ENCODE measurements around the gene IGF1R. TPM values are rescaled to one million over a fixed set of nuclear protein-coding genes. Genes with fewer than 3 reads are reported as not detected.

Gene IGF1R
- total and polyA plus RNA-seq, 2 of the 8 experiments (the other 6 are each of a cell fraction or from before 2014, with no cell fraction given): 32.9 to 109 TPM

DNA sequence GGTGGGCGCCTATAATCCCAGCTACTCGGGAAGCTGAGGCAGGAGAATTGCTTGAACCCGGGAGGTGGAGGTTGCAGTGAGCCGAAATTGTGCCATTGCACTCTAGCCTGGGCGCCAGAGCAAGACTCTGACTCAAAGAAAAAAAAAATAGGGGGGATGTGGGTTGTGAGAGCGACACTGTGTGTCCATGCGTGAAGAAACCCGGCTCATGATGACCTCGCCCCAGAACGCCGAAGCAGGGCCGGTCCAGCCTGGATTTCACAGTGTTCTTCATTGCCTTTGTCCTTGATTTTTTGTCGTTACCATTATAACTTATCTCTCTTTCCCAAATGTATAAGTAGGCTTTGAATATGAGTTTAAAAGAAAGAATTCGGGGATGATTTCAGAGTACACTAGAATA is 230.5 kb downstream of the IGF1R start:
- Histone ChIP-seq H3K14ac (ENCODE audit: insufficient read length) (no peak overlapping the region), H3K4me2 (ENCODE audit: insufficient read depth in 1 of 2, low read depth in 2 of 2, low read length in 2 of 2) (no peak overlapping the region), H3K56ac (replicated peaks; ENCODE audit: insufficient read length, low read depth, low read length) (no peak overlapping the region), H3K23me2 (ENCODE audit: low read depth, low read length) (no peaks in the 10 kb centered on the region), H3K79me2 (ENCODE audit: control insufficient read depth in 1 of 2, insufficient read depth in 2 of 2, low read length in 2 of 2) (peaks cover 0 to 95% of the 10 kb centered on the region in 2 experiments; a peak in 2 of 4 replicates), H3K4me1 (replicated peaks in 1 of 4; ENCODE audit: control insufficient read depth in 3 of 4, insufficient read depth in 4 of 4, low read length in 3 of 4) (peaks cover 4 to 15% (median 8%) of the 10 kb centered on the region in 4 experiments; a peak in 4 of 7 replicates), H2BK12ac (ENCODE audit: low read depth, low read length) (no peak overlapping the region), H3K36me3 (ENCODE audit: control insufficient read depth in 2 of 4, insufficient read depth in 4 of 4, low read length in 3 of 4) (no peaks in the 10 kb centered on the region), H4K20me1 (replicated peaks in 1 of 2; ENCODE audit: control insufficient read depth in 1 of 2, insufficient read depth in 2 of 2, low read length in 2 of 2) (peaks cover 10 to 15% of the 10 kb centered on the region in 2 experiments), H3K4ac (replicated peaks; ENCODE audit: insufficient read length, low read depth, low read length) (no peak overlapping the region), H3K18ac (ENCODE audit: extremely low read depth, low read length) (no peak overlapping the region), H2AK5ac (ENCODE audit: low read depth, low read length) (no peak overlapping the region), H4K8ac (ENCODE audit: extremely low read depth, insufficient read depth, low read length) (no peak overlapping the region), H3K23ac (ENCODE audit: insufficient read length) (no peak overlapping the region), H2AFZ (ENCODE audit: low read length) (no peak overlapping the region), H3K9ac (replicated peaks in 1 of 4; ENCODE audit: extremely low read depth in 1 of 4, low read depth in 3 of 4, low read length in 3 of 4) (no peak overlapping the region), H2BK5ac (ENCODE audit: low read depth, low read length) (no peak overlapping the region), H3K27me3 (replicated peaks in 1 of 4; ENCODE audit: control insufficient read depth in 3 of 4, extremely low read depth in 1 of 4, insufficient read depth in 3 of 4, low read length in 3 of 4) (no peaks in the 10 kb centered on the region), H4K5ac (ENCODE audit: insufficient read length, low read depth, low read length) (no peak overlapping the region), H2BK15ac (ENCODE audit: low read length) (no peak overlapping the region), H2BK120ac (replicated peaks; ENCODE audit: low read depth, low read length) (no peak overlapping the region), H4K91ac (replicated peaks; ENCODE audit: insufficient read length, low read length) (no peak overlapping the region), H3K4me3 (ENCODE audit: extremely low read depth in 1 of 4, insufficient read depth in 2 of 4, low read depth in 3 of 4, low read length in 4 of 4) (no peak overlapping the region), H3K9me3 (ENCODE audit: insufficient read depth in 2 of 2, low read depth in 1 of 2, low read length in 1 of 2) (no peaks in the 10 kb centered on the region), H3K27ac (ENCODE audit: low read depth, low read length) (no peak overlapping the region), H3K79me1 (ENCODE audit: low read depth, low read length) (peaks cover 5% of the 10 kb centered on the region; the same call in 1 of the 2 replicates), H2BK20ac (ENCODE audit: low read length) (no peak overlapping the region)
- ChIA-PET CTCF (ENCODE audit: partially characterized antibody) (interaction anchor here (0.9 to 1.1 kb wide), 2 partner anchors 40 to 100 kb away, joined by 3 to 4 read pairs; no protein-coding TSS in a partner anchor), POLR2A (ENCODE audit: partially characterized antibody) (no interaction called here)
- WGBS, 2 experiments (ENCODE audit: extremely low coverage in 1 of 2, insufficient coverage in 1 of 2, insufficient read length in 1 of 2, insufficient replicate concordance in 2 of 2, low coverage in 1 of 2, low lambda C conversion rate in 2 of 2, missing lambda C conversion rate in 1 of 2): 93% methylated on average over 14 of the region's 14 CpGs; no CpG with 5 or more reads in 1 of the 2 experiments
- FAIRE-seq: no peak
- DNase-seq (ENCODE audit: low read depth in 1 of 2, low spot score in 2 of 2): no peak
- TF ChIP-seq ASH2L (IDR thresholded peaks at IDR 0.05; ENCODE audit: low read length) (no peak), KDM5A (IDR thresholded peaks at IDR 0.05; ENCODE audit: low read length) (no peak), HDAC6 (IDR thresholded peaks at IDR 0.05; ENCODE audit: low read depth, low read length) (no peak), RNF2 (IDR thresholded peaks at IDR 0.05; ENCODE audit: borderline replicate concordance, low read depth, low read length, missing control alignments, poor library complexity, severe bottlenecking) (no peak), CHD2 (IDR thresholded peaks at IDR 0.05; ENCODE audit: low read length) (no peak), CBX5 (IDR thresholded peaks at IDR 0.05; ENCODE audit: low read depth, low read length) (no peak), POLR2A (IDR thresholded peaks at IDR 0.05; ENCODE audit: control extremely low read depth in 1 of 2, low read depth in 2 of 2, low read length in 2 of 2) (no peak), NANOG (IDR thresholded peaks at IDR 0.05; ENCODE audit: insufficient read depth, low read depth, low read length, poor library complexity, severe bottlenecking) (no peak), NRF1 (IDR thresholded peaks at IDR 0.05; ENCODE audit: low read depth, low read length) (no peak), EP300 (IDR thresholded peaks at IDR 0.05; ENCODE audit: borderline replicate concordance in 1 of 2, low read depth in 2 of 2, low read length in 2 of 2) (no peak)
- TF ChIP-seq, protein P1, sequence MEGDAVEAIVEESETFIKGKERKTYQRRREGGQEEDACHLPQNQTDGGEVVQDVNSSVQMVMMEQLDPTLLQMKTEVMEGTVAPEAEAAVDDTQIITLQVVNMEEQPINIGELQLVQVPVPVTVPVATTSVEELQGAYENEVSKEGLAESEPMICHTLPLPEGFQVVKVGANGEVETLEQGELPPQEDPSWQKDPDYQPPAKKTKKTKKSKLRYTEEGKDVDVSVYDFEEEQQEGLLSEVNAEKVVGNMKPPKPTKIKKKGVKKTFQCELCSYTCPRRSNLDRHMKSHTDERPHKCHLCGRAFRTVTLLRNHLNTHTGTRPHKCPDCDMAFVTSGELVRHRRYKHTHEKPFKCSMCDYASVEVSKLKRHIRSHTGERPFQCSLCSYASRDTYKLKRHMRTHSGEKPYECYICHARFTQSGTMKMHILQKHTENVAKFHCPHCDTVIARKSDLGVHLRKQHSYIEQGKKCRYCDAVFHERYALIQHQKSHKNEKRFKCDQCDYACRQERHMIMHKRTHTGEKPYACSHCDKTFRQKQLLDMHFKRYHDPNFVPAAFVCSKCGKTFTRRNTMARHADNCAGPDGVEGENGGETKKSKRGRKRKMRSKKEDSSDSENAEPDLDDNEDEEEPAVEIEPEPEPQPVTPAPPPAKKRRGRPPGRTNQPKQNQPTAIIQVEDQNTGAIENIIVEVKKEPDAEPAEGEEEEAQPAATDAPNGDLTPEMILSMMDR (IDR thresholded peaks at IDR 0.05; ENCODE audit: control extremely low read depth in 1 of 3, insufficient read depth in 1 of 3, low read depth in 1 of 3, low read length in 3 of 3): no peak
